ENCODE measurements around the gene GALNT13. TPM values are rescaled to one million over a fixed set of nuclear protein-coding genes. Genes with fewer than 3 reads are reported as not detected.

The GALNT13 gene
- total RNA-seq, 1 donor from 2014 or later: 28.4 TPM

GRCh38 chr2:153944800-153945199 lies 73.1 kb downstream of the GALNT13 start:
- DNase-seq: no peak

- no peak for DNase-seq
These were observed 74.3 kb downstream of the GALNT13 start for GRCh38 chr2:153946036-153946435.

- DNase-seq: no peak
These were observed 82.0 kb downstream of the GALNT13 start for GRCh38 chr2:153953761-153954160.

GRCh38 chr2:153963256-153963655 lies 91.5 kb downstream of the GALNT13 start:
- DNase-seq: no peak

GRCh38 chr2:153967248-153967973 lies 95.7 kb downstream of the GALNT13 start:
- no peak for DNase-seq

GRCh38 chr2:153971250-153971649 lies 99.5 kb downstream of the GALNT13 start:
- no peak for DNase-seq

- DNase-seq: no peak
These were observed 100.1 kb downstream of the GALNT13 start for GRCh38 chr2:153971855-153972254.

- no peak for DNase-seq
These were observed 100.7 kb downstream of the GALNT13 start for GRCh38 chr2:153972412-153972811.

- no peak for DNase-seq
These were observed 114.9 kb downstream of the GALNT13 start for GRCh38 chr2:153986488-153987229.

- DNase-seq: no peak
These were observed 119.0 kb downstream of the GALNT13 start for GRCh38 chr2:153990771-153991170.

- no peak for DNase-seq
These were observed 141.8 kb downstream of the GALNT13 start for GRCh38 chr2:154013514-154013913.

GRCh38 chr2:154015233-154015632 lies 143.5 kb downstream of the GALNT13 start:
- DNase-seq: no peak

GRCh38 chr2:154029504-154029903 lies 157.8 kb downstream of the GALNT13 start:
- no peak for DNase-seq

GRCh38 chr2:154032220-154032619 lies 160.5 kb downstream of the GALNT13 start:
- no peak for DNase-seq

- DNase-seq: no peak
These were observed 174.8 kb downstream of the GALNT13 start for GRCh38 chr2:154046493-154046892.

- DNase-seq: no peak
These were observed 177.2 kb downstream of the GALNT13 start for GRCh38 chr2:154048905-154049304.

GRCh38 chr2:154049561-154049960 lies 177.8 kb downstream of the GALNT13 start:
- DNase-seq: no peak

- DNase-seq: no peak
These were observed 195.4 kb downstream of the GALNT13 start for GRCh38 chr2:154067124-154067523.

GRCh38 chr2:154078926-154079325 lies 207.2 kb downstream of the GALNT13 start:
- no peak for DNase-seq

GRCh38 chr2:154092571-154092970 lies 220.8 kb downstream of the GALNT13 start:
- DNase-seq: no peak

GRCh38 chr2:154093856-154094255 lies 222.1 kb downstream of the GALNT13 start:
- DNase-seq: no peak

GRCh38 chr2:154097833-154098398 lies 226.2 kb downstream of the GALNT13 start:
- no peak for DNase-seq

GRCh38 chr2:154120706-154121105 lies 249.0 kb downstream of the GALNT13 start:
- no peak for DNase-seq

GRCh38 chr2:154125891-154126290 lies 254.2 kb downstream of the GALNT13 start:
- DNase-seq: no peak
